IPS-20b (cell line): ENCODE results near the gene FITM1.
A peak's percentile ranks its signal among the peaks of the same experiment; 100 is the strongest.

Experiments
- H3K27ac ChIP-seq: one replicate; pipeline ENCODE4 v1.5.1; 2013; ENCODE audit warnings: low read length
- H3K27me3 ChIP-seq: 2 replicates; pipeline ENCODE4 v1.6.1; 2013; ENCODE audit warnings: mild to moderate bottlenecking, low read length, inconsistent platforms; ENCODE audit not compliant: insufficient read depth
- H3K36me3 ChIP-seq: 2 replicates; pipeline ENCODE4 v1.6.1; 2013; ENCODE audit warnings: low read depth, mild to moderate bottlenecking, inconsistent platforms, low read length, moderate library complexity; ENCODE audit not compliant: insufficient read depth
- H3K4me1 ChIP-seq: 2 replicates; pipeline ENCODE4 v1.6.1; 2013; ENCODE audit warnings: mild to moderate bottlenecking, control low read depth, inconsistent platforms, low read length, moderate library complexity; ENCODE audit not compliant: insufficient read depth
- H3K4me3 ChIP-seq: 2 replicates; pipeline ENCODE4 v1.5.1; 2013; ENCODE audit warnings: mild to moderate bottlenecking, low read length, inconsistent platforms
- H3K9ac ChIP-seq: 2 replicates; pipeline ENCODE4 v1.6.1; 2013; ENCODE audit warnings: low read depth, mild to moderate bottlenecking, inconsistent platforms, low read length, moderate library complexity
- H3K9me3 ChIP-seq: 2 replicates; pipeline ENCODE4 v1.6.1; 2013; ENCODE audit warnings: mild to moderate bottlenecking, low read depth, low read length, inconsistent platforms; ENCODE audit not compliant: insufficient read depth

Gene FITM1

DNA sequence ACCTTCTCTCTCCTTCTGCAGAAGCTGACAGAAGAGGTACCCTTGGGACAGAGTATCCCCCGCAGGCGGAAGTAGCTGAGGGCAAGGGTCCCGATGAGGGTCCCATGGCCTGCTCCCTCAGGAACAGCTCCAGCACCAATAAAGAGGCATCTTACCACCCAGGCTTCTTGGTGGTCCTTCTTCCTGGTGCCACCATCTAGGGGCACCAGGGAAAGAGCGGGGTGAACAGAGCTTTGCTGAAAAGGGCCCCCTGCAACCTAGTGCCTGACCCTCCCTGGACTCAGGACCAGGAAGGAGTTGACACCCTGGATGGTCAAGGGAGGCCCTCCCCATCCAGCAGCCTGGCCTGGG, 30.0 kb downstream of the FITM1 start:
- Histone ChIP-seq H3K9me3 (no peaks in the 10 kb centered on the region), H3K4me1 (peaks cover 7% of the 10 kb centered on the region; the same call in 1 of the 2 replicates), H3K4me3 (no peak overlapping the region), H3K27ac (no peak overlapping the region), H3K9ac (no peak overlapping the region), H3K36me3 (peaks cover 70% of the 10 kb centered on the region), H3K27me3 (no peaks in the 10 kb centered on the region)

DNA sequence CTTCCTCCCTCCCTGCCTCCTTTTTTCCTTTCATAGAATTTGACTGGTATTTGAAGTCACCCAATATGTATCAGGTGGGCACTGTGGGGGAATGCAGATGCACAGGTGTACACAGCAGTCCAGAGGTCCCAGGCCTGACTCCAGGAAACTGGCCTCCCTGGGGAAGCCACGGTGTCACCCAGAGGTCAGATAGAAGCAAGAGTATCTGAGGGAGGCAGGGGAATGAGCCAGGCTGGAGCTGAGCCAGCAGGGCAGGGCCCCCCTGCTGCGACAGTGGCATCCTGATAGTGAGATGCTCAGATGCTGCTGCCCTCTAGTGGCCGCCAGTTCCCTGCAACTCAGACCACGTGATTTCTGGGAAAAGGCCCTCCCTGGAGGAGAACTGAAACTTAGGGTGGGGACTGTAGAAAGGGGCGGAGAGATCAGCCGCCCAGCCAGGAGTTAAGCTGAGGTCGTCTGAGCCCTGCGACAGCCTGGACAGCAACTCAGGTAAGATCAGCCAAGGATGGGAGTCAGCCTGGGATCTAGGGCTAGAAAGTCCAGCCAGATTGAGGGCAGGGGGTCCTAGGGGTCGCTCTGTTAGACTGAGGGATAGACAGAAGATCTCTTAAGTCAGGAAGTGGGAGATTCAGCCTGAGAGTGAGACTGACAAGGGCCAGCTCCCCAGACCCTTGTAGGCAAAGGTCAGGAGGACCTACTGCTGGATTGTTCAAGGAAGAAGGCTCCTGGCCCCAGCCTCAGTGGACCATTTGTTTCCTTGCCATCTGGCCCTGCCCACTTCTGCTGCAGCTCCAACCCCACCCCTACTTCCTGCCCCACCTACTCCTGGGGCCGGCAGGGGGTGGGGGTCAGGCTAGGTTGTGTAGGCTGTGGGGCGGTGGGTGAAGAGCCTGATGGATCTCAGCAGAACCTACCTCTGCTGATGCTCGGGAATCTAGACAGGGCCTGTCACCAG, 30.7 kb downstream of the FITM1 start, which contains the start of gene IRF9:
TSS of gene IRF9 (plus strand) at position 416 of the 955 bp plus-strand sequence. CDS start 880 bp downstream, outside the sequence.
- peaks cover 70% of the 10 kb centered on the region for H3K36me3 ChIP-seq
- peak within 1 kb of the TSS; percentile 52 for H3K27ac ChIP-seq
- peak within 1 kb of the TSS; percentile 67; the same call in 1 of the 2 replicates for H3K9ac ChIP-seq

DNA sequence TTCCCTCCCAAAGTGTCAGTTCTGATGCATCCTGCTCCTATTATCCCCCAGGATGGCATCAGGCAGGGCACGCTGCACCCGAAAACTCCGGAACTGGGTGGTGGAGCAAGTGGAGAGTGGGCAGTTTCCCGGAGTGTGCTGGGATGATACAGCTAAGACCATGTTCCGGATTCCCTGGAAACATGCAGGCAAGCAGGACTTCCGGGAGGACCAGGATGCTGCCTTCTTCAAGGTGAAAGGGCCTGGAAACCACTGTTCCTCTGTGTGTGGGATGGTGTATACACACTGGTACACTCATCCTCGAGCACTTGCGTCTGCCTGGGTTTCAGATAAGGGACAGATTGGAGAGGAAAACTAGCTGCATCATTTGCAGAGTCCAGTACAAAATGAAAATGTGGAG, 31.6 kb downstream of the FITM1 start:
- no peak overlapping the region for H3K27ac ChIP-seq
- H3K4me3 ChIP-seq = no peak overlapping the region
- no peaks in the 10 kb centered on the region for H3K9me3 ChIP-seq
- no peak overlapping the region; the same call in 1 of the 2 replicates for H3K9ac ChIP-seq
- H3K36me3 ChIP-seq = peaks cover 64% of the 10 kb centered on the region
- no peaks in the 10 kb centered on the region for H3K27me3 ChIP-seq
- H3K4me1 ChIP-seq = peaks cover 7% of the 10 kb centered on the region; the same call in 1 of the 2 replicates

More for the DNA sequence above, 30.7 kb downstream of the FITM1 start, which contains the start of gene IRF9:
- H3K9me3 ChIP-seq = no peaks in the 10 kb centered on the region
- H3K27me3 ChIP-seq = no peaks in the 10 kb centered on the region
- H3K4me3 ChIP-seq = peak within 1 kb of the TSS; percentile 71
- peaks cover 7% of the 10 kb centered on the region; the same call in 1 of the 2 replicates for H3K4me1 ChIP-seq

DNA sequence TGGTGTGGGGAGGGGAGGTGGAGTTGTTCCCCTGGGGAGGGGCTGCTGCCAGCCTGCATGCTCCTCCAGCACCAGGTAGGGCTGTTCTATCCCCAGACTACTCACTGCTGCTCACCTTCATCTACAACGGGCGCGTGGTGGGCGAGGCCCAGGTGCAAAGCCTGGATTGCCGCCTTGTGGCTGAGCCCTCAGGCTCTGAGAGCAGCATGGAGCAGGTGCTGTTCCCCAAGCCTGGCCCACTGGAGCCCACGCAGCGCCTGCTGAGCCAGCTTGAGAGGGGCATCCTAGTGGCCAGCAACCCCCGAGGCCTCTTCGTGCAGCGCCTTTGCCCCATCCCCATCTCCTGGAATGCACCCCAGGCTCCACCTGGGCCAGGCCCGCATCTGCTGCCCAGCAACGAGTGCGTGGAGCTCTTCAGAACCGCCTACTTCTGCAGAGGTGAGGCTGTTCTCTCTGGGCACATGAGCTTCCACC, 34.1 kb downstream of the FITM1 start:
- no peaks in the 10 kb centered on the region for H3K27me3 ChIP-seq
- H3K27ac ChIP-seq = no peak overlapping the region
- no peak overlapping the region for H3K9ac ChIP-seq
- H3K36me3 ChIP-seq = peaks cover 48% of the 10 kb centered on the region
- H3K4me1 ChIP-seq = peaks cover 7% of the 10 kb centered on the region; the same call in 1 of the 2 replicates
- H3K4me3 ChIP-seq = no peak overlapping the region
- no peaks in the 10 kb centered on the region for H3K9me3 ChIP-seq

DNA sequence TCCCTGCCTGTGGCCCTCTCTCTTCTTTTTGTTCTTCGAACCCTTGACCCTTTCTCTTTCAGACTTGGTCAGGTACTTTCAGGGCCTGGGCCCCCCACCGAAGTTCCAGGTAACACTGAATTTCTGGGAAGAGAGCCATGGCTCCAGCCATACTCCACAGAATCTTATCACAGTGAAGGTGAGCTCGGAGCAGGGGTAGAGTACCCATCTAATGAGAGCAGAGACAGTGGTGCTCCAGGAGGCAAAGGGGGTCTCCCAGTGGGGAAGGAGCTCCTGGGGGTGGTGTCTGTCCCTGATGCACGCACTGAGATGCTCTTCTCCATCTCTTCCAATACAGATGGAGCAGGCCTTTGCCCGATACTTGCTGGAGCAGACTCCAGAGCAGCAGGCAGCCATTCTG, 35.3 kb downstream of the FITM1 start:
- Histone ChIP-seq H3K36me3 (peaks cover 36% of the 10 kb centered on the region), H3K4me3 (no peak overlapping the region), H3K9me3 (no peaks in the 10 kb centered on the region), H3K27ac (no peak overlapping the region), H3K9ac (no peak overlapping the region), H3K27me3 (no peaks in the 10 kb centered on the region), H3K4me1 (peaks cover 7% of the 10 kb centered on the region; the same call in 1 of the 2 replicates)

- Histone ChIP-seq H3K36me3 (peaks cover 35% of the 10 kb centered on the region), H3K4me3 (no peak overlapping the region), H3K9me3 (no peaks in the 10 kb centered on the region), H3K9ac (no peak overlapping the region), H3K4me1 (no peaks in the 10 kb centered on the region), H3K27me3 (no peaks in the 10 kb centered on the region), H3K27ac (no peak overlapping the region)
These were observed 37.1 kb downstream of the FITM1 start for GRCh38 chr14:24167469-24168114.

DNA sequence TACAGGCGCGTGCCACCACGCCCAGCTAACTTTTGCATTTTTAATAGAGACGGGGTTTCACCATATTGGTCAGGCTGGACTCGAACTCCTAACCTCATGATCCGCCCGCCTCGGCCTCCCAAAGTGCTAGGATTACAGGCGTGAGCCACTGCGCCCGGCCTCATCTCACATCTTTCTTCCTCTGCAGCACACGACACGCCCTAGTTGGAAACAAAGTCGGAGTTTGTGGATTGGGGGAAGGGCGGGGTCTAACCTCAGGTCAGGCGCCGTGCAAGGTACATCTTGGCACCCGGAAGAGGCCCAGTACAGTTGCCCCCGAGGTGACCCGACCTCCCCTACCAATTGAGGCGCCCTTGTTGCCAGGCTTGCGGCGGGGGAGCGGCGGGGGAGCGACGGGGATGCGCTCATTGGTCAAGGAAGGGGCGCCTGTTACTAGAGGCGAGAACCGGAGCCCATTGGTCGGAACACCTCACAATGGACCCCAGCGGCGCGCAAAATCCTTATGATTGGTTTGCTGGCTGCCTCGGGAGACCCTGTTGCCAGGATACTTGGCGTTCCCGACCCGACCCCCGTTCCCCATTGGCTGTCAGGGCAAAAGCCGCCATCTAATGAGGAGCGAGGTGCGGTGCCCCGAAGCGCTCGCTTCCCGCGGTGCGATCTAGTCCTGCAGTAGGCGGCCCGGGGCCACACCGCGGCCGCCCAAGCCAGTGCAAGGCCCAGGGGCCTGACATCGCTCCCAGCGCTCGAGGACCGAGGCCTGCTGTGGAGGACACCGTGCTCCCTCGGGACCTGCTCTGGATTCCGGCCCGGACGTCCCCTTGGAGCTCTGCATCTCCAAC, 41.2 kb downstream of the FITM1 start, which contains the start of gene REC8:
TSS of gene REC8 (plus strand) at position 659 of the 839 bp plus-strand sequence. CDS start 473 bp downstream, outside the sequence.
- 0 out of 2 replicates have a peak, but pooled peaks cover under 1% of the 10 kb centered on the region for H3K36me3 ChIP-seq
- no peak within 1 kb of the TSS for H3K27ac ChIP-seq
- no peaks in the 10 kb centered on the region for H3K9me3 ChIP-seq
- no peak within 1 kb of the TSS for H3K4me3 ChIP-seq
- H3K9ac ChIP-seq = no peak within 1 kb of the TSS
- no peaks in the 10 kb centered on the region for H3K4me1 ChIP-seq
- H3K27me3 ChIP-seq = no peaks in the 10 kb centered on the region

DNA sequence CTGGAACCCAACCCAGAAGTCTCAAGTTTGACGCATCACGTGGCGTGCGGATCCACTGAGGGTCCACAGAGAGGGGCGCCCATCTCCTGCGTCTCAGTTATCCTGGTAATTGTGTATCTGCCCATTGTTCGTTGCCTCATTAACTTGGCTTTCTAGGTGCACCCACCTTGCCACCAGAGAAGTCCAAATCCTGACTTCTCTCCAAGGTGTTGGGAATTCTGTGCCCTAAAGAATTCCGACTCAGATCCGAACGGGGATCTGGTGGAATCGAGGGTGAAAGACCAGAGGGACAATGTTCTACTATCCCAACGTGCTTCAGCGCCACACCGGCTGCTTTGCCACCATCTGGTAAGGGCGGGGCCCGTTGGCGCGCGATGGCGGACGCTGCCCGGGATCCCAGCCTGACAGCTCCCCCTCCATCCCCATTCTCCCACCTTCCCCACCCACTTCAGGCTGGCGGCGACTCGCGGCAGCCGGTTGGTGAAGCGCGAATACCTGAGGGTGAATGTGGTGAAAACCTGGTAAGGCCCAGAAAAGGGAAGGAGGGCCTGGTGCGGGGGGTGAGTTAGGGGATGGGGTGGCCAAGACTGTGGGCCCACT, 41.9 kb downstream of the FITM1 start:
- Histone ChIP-seq H3K4me3 (no peak overlapping the region), H3K9me3 (no peaks in the 10 kb centered on the region), H3K36me3 (no peaks in the 10 kb centered on the region), H3K27me3 (no peaks in the 10 kb centered on the region), H3K27ac (no peak overlapping the region), H3K4me1 (no peaks in the 10 kb centered on the region), H3K9ac (no peak overlapping the region)

- Histone ChIP-seq H3K36me3 (no peaks in the 10 kb centered on the region), H3K27ac (no peak overlapping the region), H3K27me3 (no peaks in the 10 kb centered on the region), H3K4me3 (no peak overlapping the region), H3K4me1 (no peaks in the 10 kb centered on the region), H3K9ac (no peak overlapping the region), H3K9me3 (no peaks in the 10 kb centered on the region)
These were observed 42.4 kb downstream of the FITM1 start for GRCh38 chr14:24172871-24173281.

GRCh38 chr14:24176599-24176998, 46.1 kb downstream of the FITM1 start:
- Histone ChIP-seq H3K27me3 (no peaks in the 10 kb centered on the region), H3K27ac (no peak overlapping the region), H3K4me3 (no peak overlapping the region), H3K4me1 (no peaks in the 10 kb centered on the region), H3K9me3 (no peaks in the 10 kb centered on the region), H3K9ac (no peak overlapping the region), H3K36me3 (peaks cover 31% of the 10 kb centered on the region)
